ENCODE measurements around the gene METTL16.

The METTL16 gene

GRCh38 chr17:2393954-2394749 lies 117.5 kb downstream of the METTL16 start:
- DNase-seq: no peak

- DNase-seq: peak; percentile 25 to 74
Observed at GRCh38 chr17:2393174-2393953, 118.3 kb downstream of the METTL16 start.

GRCh38 chr17:2392252-2393173 lies 119.2 kb downstream of the METTL16 start:
- peak; percentile 9 to 79 for DNase-seq

- no peak for DNase-seq
Observed at GRCh38 chr17:2391597-2392251, 120.0 kb downstream of the METTL16 start.

- no peak for DNase-seq
Observed at GRCh38 chr17:2390199-2390836, 121.4 kb downstream of the METTL16 start.

- no peak for DNase-seq
Observed at GRCh38 chr17:2388683-2389055, 123.0 kb downstream of the METTL16 start.

- peak; percentile 18 to 80 for DNase-seq
Observed at GRCh38 chr17:2388020-2388682, 123.5 kb downstream of the METTL16 start.

GRCh38 chr17:2387086-2388019 lies 124.3 kb downstream of the METTL16 start:
- DNase-seq: no peak

- DNase-seq: no peak
Observed at GRCh38 chr17:2386400-2387085, 125.1 kb downstream of the METTL16 start.

GRCh38 chr17:2385240-2386210 lies 126.2 kb downstream of the METTL16 start:
- no peak for DNase-seq

GRCh38 chr17:2384439-2385127 lies 127.1 kb downstream of the METTL16 start:
- DNase-seq: no peak

GRCh38 chr17:2383628-2384167 lies 128.0 kb downstream of the METTL16 start:
- DNase-seq: no peak

- no peak for DNase-seq
Observed at GRCh38 chr17:2380950-2381649, 130.6 kb downstream of the METTL16 start.

GRCh38 chr17:2380226-2380922 lies 131.3 kb downstream of the METTL16 start:
- DNase-seq: no peak

GRCh38 chr17:2379489-2380225 lies 132.0 kb downstream of the METTL16 start:
- no peak for DNase-seq
